Superior temporal gyrus (tissue), 1 donor: Measurements from ENCODE around the gene FGF9.

Experiments used
- DNase-seq: peaks from one replicate; pipeline ENCODE4 v3.0.0-alpha.2; 2016; ENCODE audit errors: extremely low spot score

FGF9 gene

GRCh38 chr13:21674490-21675009 lies 3.7 kb downstream of the FGF9 start:
- DNase-seq = no peak

GRCh38 chr13:21675095-21675991 lies 4.5 kb downstream of the FGF9 start:
- DNase-seq = no peak

GRCh38 chr13:21676611-21677021 lies 5.7 kb downstream of the FGF9 start:
- DNase-seq = no peak

- no peak for DNase-seq
These were observed 6.3 kb downstream of the FGF9 start for GRCh38 chr13:21677075-21677623.

- no peak for DNase-seq
These were observed 12.3 kb downstream of the FGF9 start for GRCh38 chr13:21683034-21683733.

GRCh38 chr13:21684576-21684975 lies 13.7 kb downstream of the FGF9 start:
- DNase-seq = no peak

GRCh38 chr13:21685485-21686064 lies 14.7 kb downstream of the FGF9 start:
- DNase-seq = no peak

- no peak for DNase-seq
These were observed 16.0 kb downstream of the FGF9 start for GRCh38 chr13:21686751-21687391.

GRCh38 chr13:21688056-21688455 lies 17.2 kb downstream of the FGF9 start:
- DNase-seq = no peak

GRCh38 chr13:21689097-21689496 lies 18.2 kb downstream of the FGF9 start:
- no peak for DNase-seq

- no peak for DNase-seq
These were observed 20.1 kb downstream of the FGF9 start for GRCh38 chr13:21690955-21691354.

GRCh38 chr13:21691500-21691899 lies 20.6 kb downstream of the FGF9 start:
- no peak for DNase-seq

- no peak for DNase-seq
These were observed 21.1 kb downstream of the FGF9 start for GRCh38 chr13:21691928-21692327.

GRCh38 chr13:21694831-21695230 lies 24.0 kb downstream of the FGF9 start:
- no peak for DNase-seq

- no peak for DNase-seq
These were observed 24.7 kb downstream of the FGF9 start for GRCh38 chr13:21695546-21695945.

- DNase-seq = no peak
These were observed 26.1 kb downstream of the FGF9 start for GRCh38 chr13:21696865-21697448.

- DNase-seq = no peak
These were observed 28.2 kb downstream of the FGF9 start for GRCh38 chr13:21698817-21699679.

- DNase-seq = no peak
These were observed 30.6 kb downstream of the FGF9 start for GRCh38 chr13:21701460-21701859.

- no peak for DNase-seq
These were observed 33.0 kb downstream of the FGF9 start for GRCh38 chr13:21703846-21704245.

GRCh38 chr13:21707586-21707985 lies 36.7 kb downstream of the FGF9 start:
- DNase-seq = no peak
